GM12878 (cell line): ENCODE data around the gene ZNF121. TPM values are rescaled to one million over a fixed set of nuclear protein-coding genes. Genes with fewer than 3 reads are reported as not detected.

ENCODE experiments used
- CUX1 ChIP-seq: IDR thresholded peaks from 2 replicates; pipeline ENCODE4 v1.6.1; 2012; ENCODE audit warnings: improper control_type of control experiment, low read depth, low read length; ENCODE audit not compliant: insufficient replicate concordance
- MXI1 ChIP-seq: fragments of 150-350 bp; IDR thresholded peaks from 2 replicates; pipeline ENCODE4 v1.6.1; 2011; ENCODE audit warnings: low read depth, mild to moderate bottlenecking, inconsistent platforms, low read length, improper control_type of control experiment
- POU2F2 ChIP-seq: IDR thresholded peaks from 3 replicates; pipeline ENCODE4 v1.6.1; 2011; ENCODE audit warnings: low read depth, mild to moderate bottlenecking, low read length, borderline replicate concordance
- RAD21 ChIP-seq: IDR thresholded peaks from 2 replicates; pipeline ENCODE4 v1.6.1; 2011; ENCODE audit warnings: mild to moderate bottlenecking, low read depth, low read length, moderate library complexity; ENCODE audit not compliant: insufficient read depth
- RELA ChIP-seq: fragments of 450-650 bp; IDR thresholded peaks from 2 replicates; pipeline ENCODE4 v1.8.0; 2014; ENCODE audit warnings: borderline replicate concordance; ENCODE audit not compliant: partially characterized antibody
- SIX5 ChIP-seq: IDR thresholded peaks from 2 replicates; pipeline ENCODE4 v1.6.1; 2011; ENCODE audit warnings: mild to moderate bottlenecking, low read depth, low read length, moderate library complexity; ENCODE audit not compliant: severe bottlenecking
- SMAD1 ChIP-seq: fragments of 450-650 bp; IDR thresholded peaks from 2 replicates; pipeline ENCODE4 v1.6.1; 2018; ENCODE audit warnings: mild to moderate bottlenecking, low read depth; ENCODE audit not compliant: partially characterized antibody
- polyA plus RNA-seq, 11 experiments: library from polyadenylated mRNA; depleted of rRNA in 4 of 11; unstranded in 6 of 11; stranded (reverse) in 5 of 11; fragments of >200 nt; fragmentation: Nextera tagmentation in 4 of 11; fragmentation: Illumina TruSeq in 1 of 11; extraction: Ambion mirVana in 4 of 11; extraction: Trizol in 1 of 11; gene quantifications; 1 replicate in 1 of 11; 2 replicates in 10 of 11; pipeline versions ENCODE4 v1.2.1 to v1.2.3, GENCODE V29; 2011 to 2016; ENCODE audit warnings: inconsistent platforms in 2 of 11, missing spikeins in 2 of 11, low read depth in 1 of 11
- total RNA-seq, 4 experiments: library from RNA; depleted of rRNA in 3 of 4; stranded (reverse); fragments of >200 nt in 3 of 4; fragmentation: Illumina TruSeq in 1 of 4; extraction: Trizol in 1 of 4; gene quantifications; 2 replicates each; pipeline versions ENCODE4 v1.2.1 to v1.2.3, GENCODE V29; 2013 to 2021
- TF ChIP-seq, protein P1 (sequence below): fragments of 450-650 bp; IDR thresholded peaks from 2 replicates; pipeline ENCODE4 v1.6.1; 2016; ENCODE audit warnings: mild to moderate bottlenecking

ZNF121 gene
- total and polyA plus RNA-seq, 10 of the 15 experiments (the other 5 are each of a cell fraction or from before 2014, with no cell fraction given): 4.8 to 75.0 (median 17.7) TPM

- TF ChIP-seq CUX1 (no peak), RAD21 (no peak), MXI1 (no peak), SMAD1 (no peak), SIX5 (no peak), RELA (no peak), POU2F2 (no peak)
- TF ChIP-seq, protein P1, sequence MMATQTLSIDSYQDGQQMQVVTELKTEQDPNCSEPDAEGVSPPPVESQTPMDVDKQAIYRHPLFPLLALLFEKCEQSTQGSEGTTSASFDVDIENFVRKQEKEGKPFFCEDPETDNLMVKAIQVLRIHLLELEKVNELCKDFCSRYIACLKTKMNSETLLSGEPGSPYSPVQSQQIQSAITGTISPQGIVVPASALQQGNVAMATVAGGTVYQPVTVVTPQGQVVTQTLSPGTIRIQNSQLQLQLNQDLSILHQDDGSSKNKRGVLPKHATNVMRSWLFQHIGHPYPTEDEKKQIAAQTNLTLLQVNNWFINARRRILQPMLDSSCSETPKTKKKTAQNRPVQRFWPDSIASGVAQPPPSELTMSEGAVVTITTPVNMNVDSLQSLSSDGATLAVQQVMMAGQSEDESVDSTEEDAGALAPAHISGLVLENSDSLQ: no peak
- TF ChIP-seq, all 136 proteins: peak for 0
These were observed 52.4 kb downstream of the ZNF121 start (continued) for GRCh38 chr19:9531933-9532332.
